ENCODE data around the gene LEPROT. TPM values are rescaled to one million over a fixed set of nuclear protein-coding genes. Genes with fewer than 3 reads are reported as not detected.

The LEPROT gene
- total RNA-seq, 1 donor from 2014 or later: 47.3 TPM

DNA sequence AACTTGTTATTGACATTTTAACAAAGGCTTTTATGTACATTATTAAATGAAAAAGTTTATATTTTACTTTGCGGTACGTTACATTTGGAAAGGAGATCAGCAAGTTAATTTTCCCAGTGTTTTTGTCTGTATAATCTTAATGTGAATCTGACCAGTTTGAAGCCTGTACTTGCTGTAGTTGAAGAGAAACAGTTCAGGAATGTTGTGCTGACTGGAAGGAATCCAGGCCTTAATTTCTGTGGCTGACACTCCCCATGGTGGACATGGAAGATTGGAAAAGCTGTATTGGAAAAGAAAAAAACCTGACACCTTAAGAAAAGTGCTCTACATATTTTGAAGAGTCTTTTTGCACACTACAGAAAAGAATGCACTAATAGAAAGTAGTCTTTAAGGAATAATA lies 15.5 kb downstream of the LEPROT start:
- H3K4me3 ChIP-seq (ENCODE audit: low read depth, low read length): no peak overlapping the region
- DNase-seq (ENCODE audit: low read depth): no peak
- TF ChIP-seq, protein P1, sequence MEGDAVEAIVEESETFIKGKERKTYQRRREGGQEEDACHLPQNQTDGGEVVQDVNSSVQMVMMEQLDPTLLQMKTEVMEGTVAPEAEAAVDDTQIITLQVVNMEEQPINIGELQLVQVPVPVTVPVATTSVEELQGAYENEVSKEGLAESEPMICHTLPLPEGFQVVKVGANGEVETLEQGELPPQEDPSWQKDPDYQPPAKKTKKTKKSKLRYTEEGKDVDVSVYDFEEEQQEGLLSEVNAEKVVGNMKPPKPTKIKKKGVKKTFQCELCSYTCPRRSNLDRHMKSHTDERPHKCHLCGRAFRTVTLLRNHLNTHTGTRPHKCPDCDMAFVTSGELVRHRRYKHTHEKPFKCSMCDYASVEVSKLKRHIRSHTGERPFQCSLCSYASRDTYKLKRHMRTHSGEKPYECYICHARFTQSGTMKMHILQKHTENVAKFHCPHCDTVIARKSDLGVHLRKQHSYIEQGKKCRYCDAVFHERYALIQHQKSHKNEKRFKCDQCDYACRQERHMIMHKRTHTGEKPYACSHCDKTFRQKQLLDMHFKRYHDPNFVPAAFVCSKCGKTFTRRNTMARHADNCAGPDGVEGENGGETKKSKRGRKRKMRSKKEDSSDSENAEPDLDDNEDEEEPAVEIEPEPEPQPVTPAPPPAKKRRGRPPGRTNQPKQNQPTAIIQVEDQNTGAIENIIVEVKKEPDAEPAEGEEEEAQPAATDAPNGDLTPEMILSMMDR (conservative IDR thresholded peaks at IDR 0.05; ENCODE audit: low read depth, low read length): no peak

DNA sequence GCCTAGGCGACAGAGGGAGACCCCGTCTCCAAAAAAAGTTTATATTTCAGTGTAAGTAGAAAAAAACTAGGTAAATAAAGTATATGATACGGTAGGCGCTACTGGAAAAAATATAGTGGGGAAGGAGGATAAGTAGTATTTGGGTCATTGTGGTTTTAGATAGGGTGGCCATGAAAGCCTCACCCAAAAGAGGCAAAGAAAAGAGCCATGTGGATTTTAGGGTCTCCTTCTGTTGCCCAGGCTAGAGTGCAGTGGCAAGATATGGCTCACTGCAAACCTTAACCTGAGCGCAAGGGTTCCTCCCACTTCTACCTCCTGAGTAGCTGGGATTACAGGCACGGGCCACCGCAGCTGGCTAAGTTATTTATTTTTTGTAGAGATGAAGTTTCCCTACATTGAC lies 17.1 kb downstream of the LEPROT start:
- TF ChIP-seq, protein P1 (conservative IDR thresholded peaks at IDR 0.05; ENCODE audit: low read depth, low read length): no peak
- DNase-seq (ENCODE audit: low read depth): no peak
- no peak overlapping the region for H3K4me3 ChIP-seq (ENCODE audit: low read depth, low read length)

- no peak for DNase-seq (ENCODE audit: low read depth)
- TF ChIP-seq, protein P1 (conservative IDR thresholded peaks at IDR 0.05; ENCODE audit: low read depth, low read length): no peak
- no peak overlapping the region for H3K4me3 ChIP-seq (ENCODE audit: low read depth, low read length)
Measured at GRCh38 chr1:65440322-65440900, 19.9 kb downstream of the LEPROT start.

GRCh38 chr1:65440915-65441314 lies 20.4 kb downstream of the LEPROT start:
- no peak overlapping the region for H3K4me3 ChIP-seq (ENCODE audit: low read depth, low read length)
- TF ChIP-seq, protein P1 (conservative IDR thresholded peaks at IDR 0.05; ENCODE audit: low read depth, low read length): no peak
- DNase-seq (ENCODE audit: low read depth): no peak

DNA sequence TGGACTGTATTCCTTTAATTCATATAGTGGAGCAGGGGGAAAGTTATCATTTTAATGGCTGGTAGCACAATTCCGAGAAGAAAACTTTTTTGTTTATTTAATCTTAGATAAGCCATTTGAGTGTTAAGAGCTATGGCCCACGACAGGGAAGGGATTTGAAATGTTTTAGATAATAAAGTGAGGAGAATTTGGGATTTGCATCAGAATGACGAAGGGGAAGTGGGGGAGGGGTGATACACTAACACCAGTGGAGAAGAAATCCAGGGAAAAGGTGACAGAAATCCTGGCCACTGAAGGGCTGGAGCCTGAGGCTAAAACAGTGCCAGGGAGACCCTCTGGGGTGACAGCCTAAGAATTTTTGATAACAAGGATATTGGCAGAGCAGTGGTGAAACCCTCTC lies 21.0 kb downstream of the LEPROT start:
- TF ChIP-seq, protein P1 (conservative IDR thresholded peaks at IDR 0.05; ENCODE audit: low read depth, low read length): no peak
- DNase-seq (ENCODE audit: low read depth): no peak
- no peak overlapping the region for H3K4me3 ChIP-seq (ENCODE audit: low read depth, low read length)

GRCh38 chr1:65442442-65442841 lies 22.0 kb downstream of the LEPROT start:
- H3K4me3 ChIP-seq (ENCODE audit: low read depth, low read length): no peak overlapping the region
- no peak for DNase-seq (ENCODE audit: low read depth)
- TF ChIP-seq, protein P1 (conservative IDR thresholded peaks at IDR 0.05; ENCODE audit: low read depth, low read length): no peak

GRCh38 chr1:65443647-65444046 lies 23.2 kb downstream of the LEPROT start:
- TF ChIP-seq, protein P1 (conservative IDR thresholded peaks at IDR 0.05; ENCODE audit: low read depth, low read length): no peak
- no peak for DNase-seq (ENCODE audit: low read depth)
- no peak overlapping the region for H3K4me3 ChIP-seq (ENCODE audit: low read depth, low read length)

Data from epithelial cell of proximal tubule (primary cell).